Neural cell (in vitro differentiated cells): Measurements from ENCODE around the gene BBS12. TPM values are rescaled to one million over a fixed set of nuclear protein-coding genes. Genes with fewer than 3 reads are reported as not detected.

ENCODE experiments used
- H2AFZ ChIP-seq: fragments of 200-600, 300-800 bp; sonication (generic), shearing (Covaris generic); 2 replicates; pipeline ENCODE4 v1.6.0; 2014; ENCODE audit warnings: low read depth, mild to moderate bottlenecking, antibody characterized with exemption, low read length, moderate library complexity
- H3F3A ChIP-seq: fragments of 200-600 bp; shearing (Covaris generic); 2 replicates; pipeline ENCODE4 v1.6.1; 2016; ENCODE audit warnings: mild to moderate bottlenecking, moderate library complexity, mixed read lengths, antibody characterized with exemption, low read length; ENCODE audit not compliant: insufficient read depth, poor library complexity, severe bottlenecking
- H3K27ac ChIP-seq: fragments of 200-600, 300-800 bp; sonication (generic), shearing (Covaris generic); 2 replicates; pipeline ENCODE4 v1.5.1; 2014; ENCODE audit warnings: mild to moderate bottlenecking, low read length, moderate library complexity
- H3K27me3 ChIP-seq: fragments of 300-800, 200-600 bp; sonication (generic), shearing (Covaris generic); 2 replicates; pipeline ENCODE4 v1.6.0; 2014; ENCODE audit warnings: mild to moderate bottlenecking, low read depth, low read length, moderate library complexity; ENCODE audit not compliant: insufficient read depth
- H3K36me3 ChIP-seq: fragments of 300-800, 200-600 bp; sonication (generic), shearing (Covaris generic); 2 replicates; pipeline ENCODE4 v1.5.1; 2014; ENCODE audit warnings: mild to moderate bottlenecking, antibody characterized with exemption, low read length, moderate library complexity; ENCODE audit not compliant: insufficient read depth
- H3K4me2 ChIP-seq: fragments of 300-800, 200-600 bp; sonication (generic), shearing (Covaris generic); 2 replicates; pipeline ENCODE4 v1.6.0; 2014; ENCODE audit warnings: mild to moderate bottlenecking, low read length
- H3K4me3 ChIP-seq: fragments of 300-800, 200-600 bp; sonication (generic), shearing (Covaris generic); 2 replicates; pipeline ENCODE4 v1.5.1; 2014; ENCODE audit warnings: mild to moderate bottlenecking, low read length, moderate library complexity
- H3K79me2 ChIP-seq: fragments of 200-600 bp; shearing (Covaris generic); replicated peaks from 2 replicates; pipeline ENCODE4 v1.6.0; 2014; ENCODE audit warnings: mild to moderate bottlenecking, low read length, moderate library complexity; ENCODE audit not compliant: insufficient read depth
- H3K9ac ChIP-seq: fragments of 300-800, 200-600 bp; sonication (generic), shearing (Covaris generic); 2 replicates; pipeline ENCODE4 v1.6.1; 2016; ENCODE audit warnings: mild to moderate bottlenecking, low read length, mixed read lengths
- H3K9me2 ChIP-seq: fragments of 200-600 bp; shearing (Covaris generic); 2 replicates; pipeline ENCODE4 v1.6.1; 2016; ENCODE audit warnings: mild to moderate bottlenecking, low read length, mixed read lengths; ENCODE audit not compliant: insufficient read depth
- H3K9me3 ChIP-seq: fragments of 200-600, 300-800 bp; sonication (generic), shearing (Covaris generic); 2 replicates; pipeline ENCODE4 v1.6.1; 2016; ENCODE audit warnings: mild to moderate bottlenecking, mixed run types, low read length, moderate library complexity, mixed read lengths
- H4K20me1 ChIP-seq: fragments of 200-600 bp; shearing (Covaris generic); 2 replicates; pipeline ENCODE4 v1.6.1; 2016; ENCODE audit warnings: mild to moderate bottlenecking, mixed run types; ENCODE audit not compliant: insufficient read depth
- CTCF ChIP-seq: fragments of 450-650 bp; IDR thresholded peaks from 2 replicates; pipeline ENCODE4 v1.5.1; 2014; ENCODE audit warnings: antibody characterized with exemption, mild to moderate bottlenecking, moderate library complexity; ENCODE audit not compliant: poor library complexity, severe bottlenecking
- EP300 ChIP-seq: fragments of 450-650 bp; conservative IDR thresholded peaks from 2 replicates; pipeline ENCODE4 v1.6.1; 2014; ENCODE audit warnings: antibody characterized with exemption, mild to moderate bottlenecking, moderate library complexity; ENCODE audit not compliant: poor library complexity, severe bottlenecking
- EZH2 ChIP-seq: fragments of 200-600, 300-800 bp; shearing (Covaris generic), sonication (generic); IDR thresholded peaks from 2 replicates; pipeline ENCODE4 v1.6.1; 2014; ENCODE audit warnings: antibody characterized with exemption, low read length, borderline replicate concordance, mild to moderate bottlenecking; ENCODE audit not compliant: insufficient read depth, poor library complexity, severe bottlenecking
- MXI1 ChIP-seq: fragments of 450-650 bp; conservative IDR thresholded peaks from 2 replicates; pipeline ENCODE4 v1.6.1; 2014; ENCODE audit warnings: antibody characterized with exemption, mild to moderate bottlenecking; ENCODE audit not compliant: poor library complexity, severe bottlenecking
- POLR2AphosphoS5 ChIP-seq: IDR thresholded peaks from 2 replicates; pipeline ENCODE4 v1.6.1; 2012
- RAD21 ChIP-seq: fragments of 450-650 bp; conservative IDR thresholded peaks from 2 replicates; pipeline ENCODE4 v1.6.1; 2014; ENCODE audit warnings: antibody characterized with exemption, mild to moderate bottlenecking, moderate library complexity
- SMC3 ChIP-seq: fragments of 450-650 bp; conservative IDR thresholded peaks from 2 replicates; pipeline ENCODE4 v1.6.1; 2014; ENCODE audit warnings: antibody characterized with exemption, mild to moderate bottlenecking, moderate library complexity; ENCODE audit not compliant: poor library complexity
- TAF1 ChIP-seq: IDR thresholded peaks from 2 replicates; pipeline ENCODE4 v1.6.1; 2012; ENCODE audit warnings: low read depth
- polyA plus RNA-seq: library from polyadenylated mRNA; depleted of rRNA; stranded (reverse); fragments of >200 nt; gene quantifications from 2 replicates; pipeline ENCODE4 v1.2.3, GENCODE V29; 2014
- TF ChIP-seq, protein P1 (sequence below): IDR thresholded peaks from 2 replicates; pipeline ENCODE4 v1.6.1; 2012; ENCODE audit warnings: borderline replicate concordance

BBS12 gene
- polyA plus RNA-seq, 1 donor from 2014 or later: 3.7 TPM

DNA sequence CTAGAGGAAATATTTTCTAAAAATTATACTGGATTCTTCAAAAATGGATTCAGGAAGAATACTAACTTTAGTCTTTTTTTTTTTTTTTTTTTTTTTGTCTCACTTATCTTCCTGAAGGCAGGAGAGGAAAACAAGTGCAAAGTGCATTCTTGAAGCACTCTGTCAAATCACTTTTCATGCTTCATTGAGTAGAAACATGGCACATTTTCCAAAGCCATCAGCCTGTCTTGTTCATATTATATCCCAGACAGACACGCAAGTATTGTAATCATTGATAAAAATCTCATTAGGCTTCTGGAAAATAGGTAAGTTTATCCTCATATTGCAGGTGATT, 1.2 kb downstream of the BBS12 start:
- Histone ChIP-seq H3K9me2 (no peaks in the 10 kb centered on the region), H3K9ac (no peak overlapping the region), H3K9me3 (no peaks in the 10 kb centered on the region), H3K79me2 (peaks cover 6% of the 10 kb centered on the region), H4K20me1 (no peaks in the 10 kb centered on the region), H3K4me2 (peak overlapping the region; percentile 37), H3K27ac (no peak overlapping the region), H3K36me3 (peaks cover 4% of the 10 kb centered on the region), H3K27me3 (no peaks in the 10 kb centered on the region), H2AFZ (no peak overlapping the region), H3K4me3 (peak overlapping the region; percentile 81), H3F3A (no peaks in the 10 kb centered on the region)
- TF ChIP-seq EP300: peak; percentile 22
- TF ChIP-seq MXI1: no peak
- TF ChIP-seq CTCF: no peak
- no peak for TF ChIP-seq SMC3
- no peak for TF ChIP-seq EZH2

DNA sequence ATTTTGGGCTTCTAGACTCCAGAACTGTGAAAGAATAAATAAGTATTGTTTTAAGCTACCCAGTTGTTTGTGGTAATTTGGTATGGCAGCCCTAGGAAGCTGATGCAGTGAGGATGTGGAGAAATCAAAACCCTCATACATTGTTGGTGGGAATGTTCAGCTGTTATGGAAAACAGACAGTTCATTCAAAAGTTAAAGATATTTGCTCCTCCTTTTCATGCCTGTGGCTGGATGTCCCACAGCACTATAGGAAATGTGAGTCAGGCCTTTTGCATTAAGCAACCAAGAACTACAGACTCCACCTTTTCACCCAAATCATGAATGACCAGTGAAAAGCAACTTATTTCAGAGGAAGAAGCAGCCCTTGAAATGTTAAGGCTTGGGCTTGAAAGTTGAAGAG, 6.7 kb downstream of the BBS12 start:
- Histone ChIP-seq H3K9me2 (no peaks in the 10 kb centered on the region), H3K27ac (no peak overlapping the region), H3K9ac (no peak overlapping the region), H3K4me2 (no peak overlapping the region), H3K9me3 (no peaks in the 10 kb centered on the region), H3K27me3 (no peaks in the 10 kb centered on the region), H3K4me3 (no peak overlapping the region), H3K36me3 (peaks cover 7% of the 10 kb centered on the region), H3F3A (no peaks in the 10 kb centered on the region), H4K20me1 (no peaks in the 10 kb centered on the region), H3K79me2 (peaks cover 6% of the 10 kb centered on the region), H2AFZ (no peak overlapping the region)
- TF ChIP-seq POLR2AphosphoS5 (no peak), SMC3 (no peak), RAD21 (no peak), EZH2 (no peak), TAF1 (no peak), CTCF (no peak), MXI1 (no peak), EP300 (no peak)
- TF ChIP-seq, protein P1, sequence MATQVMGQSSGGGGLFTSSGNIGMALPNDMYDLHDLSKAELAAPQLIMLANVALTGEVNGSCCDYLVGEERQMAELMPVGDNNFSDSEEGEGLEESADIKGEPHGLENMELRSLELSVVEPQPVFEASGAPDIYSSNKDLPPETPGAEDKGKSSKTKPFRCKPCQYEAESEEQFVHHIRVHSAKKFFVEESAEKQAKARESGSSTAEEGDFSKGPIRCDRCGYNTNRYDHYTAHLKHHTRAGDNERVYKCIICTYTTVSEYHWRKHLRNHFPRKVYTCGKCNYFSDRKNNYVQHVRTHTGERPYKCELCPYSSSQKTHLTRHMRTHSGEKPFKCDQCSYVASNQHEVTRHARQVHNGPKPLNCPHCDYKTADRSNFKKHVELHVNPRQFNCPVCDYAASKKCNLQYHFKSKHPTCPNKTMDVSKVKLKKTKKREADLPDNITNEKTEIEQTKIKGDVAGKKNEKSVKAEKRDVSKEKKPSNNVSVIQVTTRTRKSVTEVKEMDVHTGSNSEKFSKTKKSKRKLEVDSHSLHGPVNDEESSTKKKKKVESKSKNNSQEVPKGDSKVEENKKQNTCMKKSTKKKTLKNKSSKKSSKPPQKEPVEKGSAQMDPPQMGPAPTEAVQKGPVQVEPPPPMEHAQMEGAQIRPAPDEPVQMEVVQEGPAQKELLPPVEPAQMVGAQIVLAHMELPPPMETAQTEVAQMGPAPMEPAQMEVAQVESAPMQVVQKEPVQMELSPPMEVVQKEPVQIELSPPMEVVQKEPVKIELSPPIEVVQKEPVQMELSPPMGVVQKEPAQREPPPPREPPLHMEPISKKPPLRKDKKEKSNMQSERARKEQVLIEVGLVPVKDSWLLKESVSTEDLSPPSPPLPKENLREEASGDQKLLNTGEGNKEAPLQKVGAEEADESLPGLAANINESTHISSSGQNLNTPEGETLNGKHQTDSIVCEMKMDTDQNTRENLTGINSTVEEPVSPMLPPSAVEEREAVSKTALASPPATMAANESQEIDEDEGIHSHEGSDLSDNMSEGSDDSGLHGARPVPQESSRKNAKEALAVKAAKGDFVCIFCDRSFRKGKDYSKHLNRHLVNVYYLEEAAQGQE: no peak
